ENCODE data around the gene PECR. TPM values are rescaled to one million over a fixed set of nuclear protein-coding genes. Genes with fewer than 3 reads are reported as not detected.

The PECR gene
- total and polyA plus RNA-seq, 2 experiments from 2014 or later, result 5.4 to 8.2 TPM

DNA sequence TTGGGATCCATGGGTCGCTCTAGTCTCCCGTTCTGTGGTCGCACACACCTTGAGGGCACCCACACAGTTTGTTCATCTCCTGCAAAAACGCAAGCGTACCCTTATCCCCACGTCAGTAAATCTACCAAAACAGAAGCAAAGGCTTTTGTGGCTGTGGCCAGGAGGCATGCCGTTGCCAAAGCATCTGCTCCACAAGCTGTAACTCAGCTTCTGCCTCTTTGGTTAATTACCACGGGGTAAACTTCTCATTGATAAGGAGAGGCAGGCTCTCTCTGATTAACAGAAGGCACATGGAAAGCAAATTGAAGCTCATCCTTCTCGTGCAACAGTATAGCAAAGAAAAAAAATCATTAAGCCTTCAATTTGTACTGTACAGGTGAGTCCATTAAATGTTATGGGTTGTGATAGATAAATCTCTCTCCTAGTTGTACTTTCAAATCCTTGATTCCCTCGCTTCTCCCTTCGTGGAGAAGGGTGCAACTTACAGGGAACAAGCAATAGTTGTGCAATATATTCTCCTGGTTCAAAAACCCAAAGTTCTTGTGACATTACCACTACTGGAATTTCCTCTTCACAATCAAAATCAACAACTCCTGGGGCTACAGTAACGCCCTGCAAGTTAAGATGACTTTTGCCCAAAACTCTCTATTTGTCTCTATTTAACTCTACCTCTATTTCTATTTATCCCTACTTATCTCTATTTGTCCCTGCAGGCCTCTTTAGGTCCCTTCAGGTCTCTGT is 10.3 kb downstream of the PECR start:
- H3K9ac ChIP-seq, result no peak overlapping the region
- no peak for DNase-seq
- H3K27me3 ChIP-seq (replicated peaks; ENCODE audit: insufficient read depth), result no peaks in the 10 kb centered on the region
- H3K4me1 ChIP-seq (ENCODE audit: insufficient read depth), result peaks cover 6% of the 10 kb centered on the region; the same call in 1 of the 2 replicates
- no peaks in the 10 kb centered on the region for H4K20me1 ChIP-seq (ENCODE audit: insufficient read depth)
- H2AFZ ChIP-seq, result no peak overlapping the region
- H3K9me3 ChIP-seq (ENCODE audit: low read depth), result no peaks in the 10 kb centered on the region
- H3F3A ChIP-seq (ENCODE audit: insufficient read depth), result 0 out of 2 replicates have a peak, but pooled peaks cover 4% of the 10 kb centered on the region
- no peaks in the 10 kb centered on the region for H3K9me2 ChIP-seq (ENCODE audit: insufficient read depth)
- H3K79me2 ChIP-seq (ENCODE audit: insufficient read depth), result no peaks in the 10 kb centered on the region
- WGBS, 2 experiments (ENCODE audit: low coverage in 1 of 2, low lambda C conversion rate in 2 of 2, missing lambda C conversion rate in 2 of 2), result 85 to 87% methylated on average over 12 of the region's 12 CpGs
- H3K27ac ChIP-seq, result no peak overlapping the region
- in situ Hi-C loops (cut with MboI), result no loop called here
- no peak overlapping the region for H3K4me2 ChIP-seq (ENCODE audit: unreplicated experiment)
- no peaks in the 10 kb centered on the region for H3K36me3 ChIP-seq (ENCODE audit: low read depth)
- no peak overlapping the region for H3K4me3 ChIP-seq
- TF ChIP-seq EZH2 (IDR thresholded peaks at IDR 0.05; ENCODE audit: insufficient read depth, poor library complexity, severe bottlenecking) (no peak), EZH2phosphoT487 (IDR thresholded peaks at IDR 0.05; ENCODE audit: insufficient read depth, low read depth) (no peak)

GRCh38 chr2:216070195-216070594 is 11.4 kb downstream of the PECR start:
- Histone ChIP-seq H3K27ac (no peak overlapping the region), H3K9ac (no peak overlapping the region), H3K9me3 (ENCODE audit: low read depth) (no peaks in the 10 kb centered on the region), H3K4me1 (ENCODE audit: insufficient read depth) (peaks cover 12% of the 10 kb centered on the region; the same call in 1 of the 2 replicates), H3K4me2 (ENCODE audit: unreplicated experiment) (no peak overlapping the region), H3K27me3 (replicated peaks; ENCODE audit: insufficient read depth) (no peaks in the 10 kb centered on the region), H3K4me3 (no peak overlapping the region), H3K9me2 (ENCODE audit: insufficient read depth) (no peaks in the 10 kb centered on the region), H3K36me3 (ENCODE audit: low read depth) (no peaks in the 10 kb centered on the region), H4K20me1 (ENCODE audit: insufficient read depth) (no peaks in the 10 kb centered on the region), H3K79me2 (ENCODE audit: insufficient read depth) (no peaks in the 10 kb centered on the region), H3F3A (ENCODE audit: insufficient read depth) (peaks cover 8% of the 10 kb centered on the region; the same call in 1 of the 2 replicates), H2AFZ (no peak overlapping the region)
- in situ Hi-C loops (cut with MboI), result no loop called here
- 85 to 93% methylated on average over 6 of the region's 6 CpGs for WGBS, 2 experiments (ENCODE audit: low coverage in 1 of 2, low lambda C conversion rate in 2 of 2, missing lambda C conversion rate in 2 of 2)
- no peak for DNase-seq
- TF ChIP-seq EZH2phosphoT487 (IDR thresholded peaks at IDR 0.05; ENCODE audit: insufficient read depth, low read depth), result no peak
- no peak for TF ChIP-seq EZH2 (IDR thresholded peaks at IDR 0.05; ENCODE audit: insufficient read depth, poor library complexity, severe bottlenecking)

- Histone ChIP-seq H3K4me3 (no peak overlapping the region), H3K27me3 (replicated peaks; ENCODE audit: insufficient read depth) (no peaks in the 10 kb centered on the region), H3K79me2 (ENCODE audit: insufficient read depth) (no peaks in the 10 kb centered on the region), H3K4me1 (ENCODE audit: insufficient read depth) (peaks cover 17% of the 10 kb centered on the region; the same call in 1 of the 2 replicates), H3K4me2 (ENCODE audit: unreplicated experiment) (no peak overlapping the region), H3K27ac (no peak overlapping the region), H3K9me3 (ENCODE audit: low read depth) (no peaks in the 10 kb centered on the region), H3K9me2 (ENCODE audit: insufficient read depth) (no peaks in the 10 kb centered on the region), H3F3A (ENCODE audit: insufficient read depth) (peaks cover 8% of the 10 kb centered on the region; the same call in 1 of the 2 replicates), H2AFZ (no peak overlapping the region), H3K9ac (no peak overlapping the region), H3K36me3 (ENCODE audit: low read depth) (no peaks in the 10 kb centered on the region), H4K20me1 (ENCODE audit: insufficient read depth) (no peaks in the 10 kb centered on the region)
- 83 to 86% methylated on average over 2 of the region's 2 CpGs for WGBS, 2 experiments (ENCODE audit: low coverage in 1 of 2, low lambda C conversion rate in 2 of 2, missing lambda C conversion rate in 2 of 2)
- in situ Hi-C loops (cut with MboI), result no loop called here
- TF ChIP-seq EZH2 (IDR thresholded peaks at IDR 0.05; ENCODE audit: insufficient read depth, poor library complexity, severe bottlenecking), result no peak
- no peak for TF ChIP-seq EZH2phosphoT487 (IDR thresholded peaks at IDR 0.05; ENCODE audit: insufficient read depth, low read depth)
- DNase-seq, result no peak
Observed at GRCh38 chr2:216069028-216069427, 12.6 kb downstream of the PECR start.

DNA sequence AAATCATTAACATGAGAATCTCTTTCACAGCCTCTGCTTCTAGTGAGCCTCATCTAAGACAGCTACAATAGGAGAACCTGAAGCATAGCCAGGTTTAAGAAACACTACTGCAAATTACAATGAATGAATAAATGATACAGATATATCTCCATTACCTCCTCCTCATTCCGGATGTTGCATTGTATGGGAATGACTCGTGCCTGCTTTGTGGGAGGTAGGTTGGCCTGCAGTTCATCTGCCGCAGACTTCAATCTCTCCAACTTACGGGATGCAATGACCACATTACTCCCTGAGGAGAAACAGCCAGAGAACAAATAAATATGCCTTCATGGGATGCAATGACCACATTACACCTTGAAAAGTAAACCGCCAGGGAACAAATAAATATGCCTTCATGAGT is 15.4 kb downstream of the PECR start:
- Histone ChIP-seq H3K4me1 (ENCODE audit: insufficient read depth) (peaks cover 18% of the 10 kb centered on the region; the same call in 1 of the 2 replicates), H4K20me1 (ENCODE audit: insufficient read depth) (no peaks in the 10 kb centered on the region), H3K9me2 (ENCODE audit: insufficient read depth) (no peaks in the 10 kb centered on the region), H2AFZ (no peak overlapping the region), H3K27ac (no peak overlapping the region), H3K36me3 (ENCODE audit: low read depth) (no peaks in the 10 kb centered on the region), H3K9ac (no peak overlapping the region), H3K9me3 (ENCODE audit: low read depth) (no peaks in the 10 kb centered on the region), H3F3A (ENCODE audit: insufficient read depth) (peaks cover 8% of the 10 kb centered on the region; the same call in 1 of the 2 replicates), H3K4me2 (ENCODE audit: unreplicated experiment) (peak overlapping the region; percentile 10), H3K4me3 (no peak overlapping the region), H3K79me2 (ENCODE audit: insufficient read depth) (no peaks in the 10 kb centered on the region), H3K27me3 (replicated peaks; ENCODE audit: insufficient read depth) (no peaks in the 10 kb centered on the region)
- TF ChIP-seq EZH2 (IDR thresholded peaks at IDR 0.05; ENCODE audit: insufficient read depth, poor library complexity, severe bottlenecking) (no peak), EZH2phosphoT487 (IDR thresholded peaks at IDR 0.05; ENCODE audit: insufficient read depth, low read depth) (no peak)
- DNase-seq, result peak; percentile 77
- in situ Hi-C loops (cut with MboI), result no loop called here
- 30 to 38% methylated on average over 5 of the region's 5 CpGs for WGBS, 2 experiments (ENCODE audit: low coverage in 1 of 2, low lambda C conversion rate in 2 of 2, missing lambda C conversion rate in 2 of 2)
